ENCODE results near the gene MYO7B.

MYO7B gene

GRCh38 chr2:127642706-127643438 is 107.4 kb downstream of the MYO7B start:
- no peak for TF ChIP-seq CTCF (IDR thresholded peaks at IDR 0.05; ENCODE audit: control extremely low read depth, extremely low read depth, low read depth, missing control alignments)
- ChIA-PET POLR2A (no interaction called here), CTCF (no interaction called here)
- DNase-seq (ENCODE audit: extremely low spot score): no peak

GRCh38 chr2:127643439-127644065 is 108.1 kb downstream of the MYO7B start:
- TF ChIP-seq CTCF (IDR thresholded peaks at IDR 0.05; ENCODE audit: control extremely low read depth, extremely low read depth, low read depth, missing control alignments): no peak
- CTCF ChIA-PET: interaction anchor here (1.0 to 1.7 kb wide), 2 partner anchors 33 to 53 kb away, joined by 3 to 4 read pairs; no protein-coding TSS in a partner anchor
- no peak for DNase-seq (ENCODE audit: extremely low spot score)
- POLR2A ChIA-PET: no interaction called here

- ChIA-PET POLR2A (no interaction called here), CTCF (interaction anchor here (1.0 to 1.7 kb wide), 2 partner anchors 32 to 53 kb away, joined by 3 to 4 read pairs; no protein-coding TSS in a partner anchor)
- DNase-seq (ENCODE audit: extremely low spot score): no peak
- TF ChIP-seq CTCF (IDR thresholded peaks at IDR 0.05; ENCODE audit: control extremely low read depth, extremely low read depth, low read depth, missing control alignments): no peak
These were observed 108.9 kb downstream of the MYO7B start for GRCh38 chr2:127644066-127645025.

- TF ChIP-seq CTCF (IDR thresholded peaks at IDR 0.05; ENCODE audit: control extremely low read depth, extremely low read depth, low read depth, missing control alignments): no peak
- DNase-seq (ENCODE audit: extremely low spot score): no peak
- ChIA-PET POLR2A (no interaction called here), CTCF (interaction anchor here (1.7 kb wide), 1 partner anchor 54 kb away, joined by 4 read pairs; no protein-coding TSS in a partner anchor)
These were observed 109.5 kb downstream of the MYO7B start for GRCh38 chr2:127645026-127645394.

GRCh38 chr2:127645395-127646291 is 110.2 kb downstream of the MYO7B start, which contains the start of gene GPR17:
Gene GPR17 (plus strand): TSS chr2:127646153. CDS start chr2:127650736, 4,583 bp downstream.
- CTCF ChIA-PET: interaction anchor here (0.9 kb wide), 1 partner anchor 55 kb away, joined by 3 read pairs; no protein-coding TSS in a partner anchor
- TF ChIP-seq CTCF (IDR thresholded peaks at IDR 0.05; ENCODE audit: control extremely low read depth, extremely low read depth, low read depth, missing control alignments): no peak
- DNase-seq (ENCODE audit: extremely low spot score): no peak
- POLR2A ChIA-PET: no interaction called here

Measured in GM10248 (cell line).